Fibroblast of lung (primary cell): Measurements from ENCODE around the gene CHCHD1. TPM values are rescaled to one million over a fixed set of nuclear protein-coding genes. Genes with fewer than 3 reads are reported as not detected.

Source experiments
- DNase-seq, 2 donors: peaks; one replicate each; pipeline versions ENCODE4 v3.0.0 to v3.0.0-alpha.2; 2010; ENCODE audit warnings: low read depth in 2 of 2
- H2AFZ ChIP-seq: 2 replicates; pipeline ENCODE4 v1.5.1; 2012; ENCODE audit warnings: low read length, control low read depth, inconsistent platforms
- H3K27ac ChIP-seq: 2 replicates; pipeline ENCODE4 v1.5.1; 2011; ENCODE audit warnings: low read length, control low read depth; ENCODE audit not compliant: insufficient read depth
- H3K27me3 ChIP-seq: 2 replicates; pipeline ENCODE4 v1.5.1; 2011; ENCODE audit warnings: mild to moderate bottlenecking, low read length; ENCODE audit not compliant: control insufficient read depth, insufficient read depth
- H3K36me3 ChIP-seq: 2 replicates; pipeline ENCODE4 v1.5.1; 2011; ENCODE audit warnings: low read length; ENCODE audit not compliant: control insufficient read depth, insufficient read depth
- H3K4me1 ChIP-seq: 2 replicates; pipeline ENCODE4 v1.5.1; 2011; ENCODE audit warnings: low read length; ENCODE audit not compliant: control insufficient read depth, insufficient read depth; ENCODE audit errors: extremely low read depth
- H3K4me2 ChIP-seq: 2 replicates; pipeline ENCODE4 v1.5.1; 2011; ENCODE audit warnings: low read length, control low read depth; ENCODE audit not compliant: insufficient read depth; ENCODE audit errors: extremely low read depth
- H3K4me3 ChIP-seq, 4 experiments: fragments of 200-600 bp in 1 of 4; sonication (generic) in 1 of 4; replicated peaks in 1 of 4; 2 replicates each; pipeline ENCODE4 v1.5.1; 2011 to 2016; ENCODE audit warnings: low read length in 4 of 4, low read depth in 3 of 4, mild to moderate bottlenecking in 3 of 4, control low read depth in 2 of 4, inconsistent platforms in 1 of 4, mixed read lengths in 1 of 4; ENCODE audit not compliant: insufficient read depth in 1 of 4; ENCODE audit errors: control extremely low read depth in 1 of 4
- H3K79me2 ChIP-seq: 2 replicates; pipeline ENCODE4 v1.5.1; 2012; ENCODE audit warnings: mild to moderate bottlenecking, low read length, inconsistent platforms; ENCODE audit not compliant: control insufficient read depth, insufficient read depth
- H3K9ac ChIP-seq: 2 replicates; pipeline ENCODE4 v1.5.1; 2011; ENCODE audit warnings: mild to moderate bottlenecking, low read length, control low read depth; ENCODE audit not compliant: insufficient read depth
- H3K9me3 ChIP-seq: 2 replicates; pipeline ENCODE4 v1.5.1; 2012; ENCODE audit warnings: low read depth, low read length; ENCODE audit not compliant: control insufficient read depth, insufficient read depth
- H4K20me1 ChIP-seq: 2 replicates; pipeline ENCODE4 v1.5.1; 2011; ENCODE audit warnings: low read length; ENCODE audit not compliant: control insufficient read depth, insufficient read depth; ENCODE audit errors: extremely low read depth
- EZH2 ChIP-seq: IDR thresholded peaks from 2 replicates; pipeline ENCODE4 v1.5.1; 2012; ENCODE audit warnings: low read length, control low read depth, mild to moderate bottlenecking; ENCODE audit errors: missing control alignments
- polyA plus RNA-seq, 2 donors: library from polyadenylated mRNA; depleted of rRNA in 1 of 2; stranded (reverse) in 1 of 2; unstranded in 1 of 2; fragments of >200 nt; gene quantifications; 2 replicates each; pipeline ENCODE4 v1.2.1, GENCODE V29; 2011 to 2012; ENCODE audit warnings: missing spikeins in 1 of 2
- total RNA-seq: library from RNA; depleted of rRNA; stranded (reverse); fragments of >200 nt; gene quantifications from 2 replicates; pipeline ENCODE4 v1.2.1, GENCODE V29; 2014
- TF ChIP-seq, protein P1 (sequence below), 2 donors: IDR thresholded peaks in 1 of 2; conservative IDR thresholded peaks in 1 of 2; 1 replicate in 1 of 2; 2 replicates in 1 of 2; pipeline ENCODE4 v1.5.1; 2011 to 2012; ENCODE audit warnings: low read length in 2 of 2, control low read depth in 1 of 2, inconsistent platforms in 1 of 2, low read depth in 1 of 2, mild to moderate bottlenecking in 1 of 2

Gene CHCHD1
- total and polyA plus RNA-seq, 2 donors (not counting 1 experiment from before 2014, with no cell fraction given), result 21.3 to 31.0 TPM

GRCh38 chr10:73782749-73783085 is 869 bp downstream of the CHCHD1 start:
- Histone ChIP-seq H3K27ac (peak overlapping the region; percentile 76), H3K36me3 (peaks cover 2% of the 10 kb centered on the region)
- no peak for TF ChIP-seq EZH2
- TF ChIP-seq, protein P1, sequence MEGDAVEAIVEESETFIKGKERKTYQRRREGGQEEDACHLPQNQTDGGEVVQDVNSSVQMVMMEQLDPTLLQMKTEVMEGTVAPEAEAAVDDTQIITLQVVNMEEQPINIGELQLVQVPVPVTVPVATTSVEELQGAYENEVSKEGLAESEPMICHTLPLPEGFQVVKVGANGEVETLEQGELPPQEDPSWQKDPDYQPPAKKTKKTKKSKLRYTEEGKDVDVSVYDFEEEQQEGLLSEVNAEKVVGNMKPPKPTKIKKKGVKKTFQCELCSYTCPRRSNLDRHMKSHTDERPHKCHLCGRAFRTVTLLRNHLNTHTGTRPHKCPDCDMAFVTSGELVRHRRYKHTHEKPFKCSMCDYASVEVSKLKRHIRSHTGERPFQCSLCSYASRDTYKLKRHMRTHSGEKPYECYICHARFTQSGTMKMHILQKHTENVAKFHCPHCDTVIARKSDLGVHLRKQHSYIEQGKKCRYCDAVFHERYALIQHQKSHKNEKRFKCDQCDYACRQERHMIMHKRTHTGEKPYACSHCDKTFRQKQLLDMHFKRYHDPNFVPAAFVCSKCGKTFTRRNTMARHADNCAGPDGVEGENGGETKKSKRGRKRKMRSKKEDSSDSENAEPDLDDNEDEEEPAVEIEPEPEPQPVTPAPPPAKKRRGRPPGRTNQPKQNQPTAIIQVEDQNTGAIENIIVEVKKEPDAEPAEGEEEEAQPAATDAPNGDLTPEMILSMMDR (conservative IDR thresholded peaks at IDR 0.05 in 1 of 2, IDR thresholded peaks at IDR 0.05 in 1 of 2; ENCODE audit: low read depth in 1 of 2, low read length in 2 of 2), result no peak

GRCh38 chr10:73785211-73785720 is 3.4 kb downstream of the CHCHD1 start, which contains the start of gene ZSWIM8:
Gene ZSWIM8, plus strand, starts transcription at chr10:73785606. Its CDS starts 273 bp downstream, at chr10:73785879.
- peak; percentile 95 to 98 for DNase-seq
- Histone ChIP-seq H3K4me2 (peak within 1 kb of the TSS; percentile 100), H3K9me3 (no peaks in the 10 kb centered on the region), H3K27ac (peak within 1 kb of the TSS; percentile 52), H3K9ac (peak within 1 kb of the TSS; percentile 87), H3K4me1 (peaks cover 7% of the 10 kb centered on the region), H3K79me2 (peaks cover 66% of the 10 kb centered on the region), H3K4me3 (peak within 1 kb of the TSS; percentile 84 to 94 (median 92)), H2AFZ (peak within 1 kb of the TSS; percentile 54), H4K20me1 (no peaks in the 10 kb centered on the region), H3K27me3 (no peaks in the 10 kb centered on the region), H3K36me3 (peaks cover 12% of the 10 kb centered on the region)
- no peak for TF ChIP-seq EZH2
- TF ChIP-seq, protein P1 (conservative IDR thresholded peaks at IDR 0.05 in 1 of 2, IDR thresholded peaks at IDR 0.05 in 1 of 2; ENCODE audit: low read depth in 1 of 2, low read length in 2 of 2), result no peak

More at GRCh38 chr10:73782749-73783085, 869 bp downstream of the CHCHD1 start:
- peak overlapping the region; percentile 73 to 99 (median 91) for H3K4me3 ChIP-seq
- peaks cover 62% of the 10 kb centered on the region for H3K79me2 ChIP-seq
- peak overlapping the region; percentile 98 for H3K4me2 ChIP-seq
- H3K9ac ChIP-seq, result no peak overlapping the region
- no peak overlapping the region for H2AFZ ChIP-seq
- no peak for DNase-seq
- no peaks in the 10 kb centered on the region for H3K27me3 ChIP-seq
- H3K9me3 ChIP-seq, result no peaks in the 10 kb centered on the region
- H3K4me1 ChIP-seq, result peaks cover 7% of the 10 kb centered on the region
- H4K20me1 ChIP-seq, result no peaks in the 10 kb centered on the region

DNA sequence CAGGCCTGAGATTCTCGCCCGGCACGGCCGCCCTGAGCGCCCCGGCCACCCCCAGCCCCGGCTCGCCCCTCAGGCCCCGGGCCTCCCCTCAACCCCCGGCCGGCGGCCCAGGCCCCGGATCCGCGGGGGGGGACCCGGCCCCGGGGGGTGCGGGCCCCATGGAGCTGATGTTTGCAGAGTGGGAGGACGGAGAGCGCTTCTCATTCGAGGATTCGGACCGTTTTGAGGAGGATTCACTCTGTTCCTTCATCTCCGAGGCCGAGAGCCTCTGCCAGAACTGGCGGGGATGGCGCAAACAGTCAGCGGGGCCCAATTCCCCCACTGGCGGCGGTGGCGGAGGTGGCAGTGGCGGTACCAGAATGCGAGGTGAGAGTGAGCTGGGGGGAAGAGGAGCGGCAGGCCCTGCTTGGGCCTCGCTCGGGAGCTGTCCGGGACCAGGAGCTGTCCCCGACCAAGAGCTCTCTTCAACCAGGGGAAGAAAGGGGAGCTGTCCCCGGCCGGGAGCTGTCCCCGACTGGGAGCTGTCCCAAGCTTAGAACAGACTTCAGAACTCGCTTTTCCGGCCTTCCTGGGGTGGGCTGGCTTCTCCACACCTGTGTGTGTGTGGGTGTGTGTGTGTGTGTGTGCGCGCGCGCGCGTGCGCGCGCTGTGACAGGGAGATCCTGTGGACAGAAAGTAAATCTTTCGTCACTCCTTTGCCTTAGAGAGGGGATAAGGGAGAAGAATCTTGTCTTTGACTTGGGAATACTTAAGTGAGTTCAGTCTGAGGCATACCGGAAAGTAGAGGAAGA is 4.1 kb downstream of the CHCHD1 start:
- Histone ChIP-seq H2AFZ (peak overlapping the region; percentile 54), H3K4me3 (peak overlapping the region; percentile 84 to 94 (median 92)), H3K9me3 (no peaks in the 10 kb centered on the region), H3K4me1 (peaks cover 7% of the 10 kb centered on the region), H3K27me3 (no peaks in the 10 kb centered on the region), H3K27ac (peak overlapping the region; percentile 52), H3K79me2 (peaks cover 60% of the 10 kb centered on the region), H3K9ac (peak overlapping the region; percentile 87), H3K4me2 (peak overlapping the region; percentile 100), H3K36me3 (peaks cover 14% of the 10 kb centered on the region), H4K20me1 (no peaks in the 10 kb centered on the region)
- DNase-seq, result peak; percentile 45 to 70
- TF ChIP-seq, protein P1 (conservative IDR thresholded peaks at IDR 0.05 in 1 of 2, IDR thresholded peaks at IDR 0.05 in 1 of 2; ENCODE audit: low read depth in 1 of 2, low read length in 2 of 2), result no peak
- TF ChIP-seq EZH2, result no peak
